ENCODE results near the gene LTBR. TPM values are rescaled to one million over a fixed set of nuclear protein-coding genes. Genes with fewer than 3 reads are reported as not detected.

LTBR gene
- total RNA-seq, 2 donors from 2014 or later = 0.56 to 0.61 TPM

DNA sequence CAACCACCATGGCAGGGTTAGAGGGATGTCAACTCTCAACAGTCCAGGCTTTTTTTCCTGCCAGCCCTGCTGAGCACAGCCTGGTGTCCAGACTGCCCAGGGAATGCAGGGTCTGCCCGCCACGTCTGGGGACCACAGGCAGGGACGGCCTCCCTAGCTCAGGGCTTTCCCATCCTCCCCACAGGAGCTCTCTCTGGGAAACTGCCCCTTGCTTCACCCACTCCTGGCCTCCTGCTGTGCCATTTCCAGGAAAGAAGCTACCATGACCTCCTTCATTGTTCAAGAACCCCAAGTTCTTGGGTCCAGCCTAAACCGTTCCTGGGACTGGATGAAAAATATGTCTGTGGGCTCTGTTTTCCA lies 13.4 kb upstream of the LTBR start:
- Mint-ChIP-seq H3K4me3 (no peak overlapping the region), H3K27ac (no peak overlapping the region), H3K9me3 (no peaks in the 10 kb centered on the region), H3K27me3 (no peaks in the 10 kb centered on the region), H3K36me3 (ENCODE audit: low read depth) (no peaks in the 10 kb centered on the region), H3K4me1 (peaks cover 24% of the 10 kb centered on the region)
- no peak for ATAC-seq (replicated peaks)

DNA sequence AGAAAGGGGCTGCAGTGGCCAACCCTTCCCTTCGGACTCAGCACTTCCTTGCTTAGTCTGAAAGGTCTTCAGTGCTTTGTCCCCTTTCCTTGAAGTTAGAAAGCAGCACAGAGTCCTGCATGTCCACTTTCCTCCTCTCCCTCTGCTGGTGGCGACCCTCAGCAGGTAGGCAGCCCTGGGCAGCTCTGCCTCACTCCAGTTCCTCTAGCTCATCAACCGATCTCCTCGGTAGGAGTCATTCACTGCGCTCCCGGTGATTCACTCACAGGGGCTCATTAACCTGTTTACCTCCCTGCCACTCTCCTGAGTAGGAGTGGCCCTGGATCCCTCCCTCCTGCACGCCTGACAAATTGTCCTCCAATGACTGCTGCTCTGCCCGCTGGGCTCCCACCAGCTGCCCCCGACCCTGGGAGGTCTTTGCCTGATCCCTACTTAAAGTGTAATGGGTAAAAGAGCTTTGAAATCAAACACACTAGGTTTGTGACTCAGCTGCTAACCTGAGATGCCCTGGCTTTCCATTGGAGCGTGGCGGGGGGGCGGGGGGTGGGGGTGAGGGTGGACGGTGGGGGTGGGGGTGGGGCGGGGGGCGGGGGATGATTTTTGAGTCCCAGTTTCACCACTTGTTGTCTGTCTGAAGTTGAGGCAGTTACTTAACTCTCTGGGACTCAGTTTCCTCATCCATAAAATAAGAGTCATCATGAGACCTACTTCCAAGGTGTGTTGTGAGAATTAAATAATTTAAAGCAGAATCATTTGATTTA lies 12.8 kb upstream of the LTBR start:
- H3K4me3 Mint-ChIP-seq = peak overlapping the region; percentile 20
- ATAC-seq (replicated peaks) = no peak
- no peaks in the 10 kb centered on the region for H3K9me3 Mint-ChIP-seq
- H3K27ac Mint-ChIP-seq = no peak overlapping the region
- H3K36me3 Mint-ChIP-seq (ENCODE audit: low read depth) = no peaks in the 10 kb centered on the region
- H3K4me1 Mint-ChIP-seq = peaks cover 24% of the 10 kb centered on the region
- H3K27me3 Mint-ChIP-seq = no peaks in the 10 kb centered on the region

DNA sequence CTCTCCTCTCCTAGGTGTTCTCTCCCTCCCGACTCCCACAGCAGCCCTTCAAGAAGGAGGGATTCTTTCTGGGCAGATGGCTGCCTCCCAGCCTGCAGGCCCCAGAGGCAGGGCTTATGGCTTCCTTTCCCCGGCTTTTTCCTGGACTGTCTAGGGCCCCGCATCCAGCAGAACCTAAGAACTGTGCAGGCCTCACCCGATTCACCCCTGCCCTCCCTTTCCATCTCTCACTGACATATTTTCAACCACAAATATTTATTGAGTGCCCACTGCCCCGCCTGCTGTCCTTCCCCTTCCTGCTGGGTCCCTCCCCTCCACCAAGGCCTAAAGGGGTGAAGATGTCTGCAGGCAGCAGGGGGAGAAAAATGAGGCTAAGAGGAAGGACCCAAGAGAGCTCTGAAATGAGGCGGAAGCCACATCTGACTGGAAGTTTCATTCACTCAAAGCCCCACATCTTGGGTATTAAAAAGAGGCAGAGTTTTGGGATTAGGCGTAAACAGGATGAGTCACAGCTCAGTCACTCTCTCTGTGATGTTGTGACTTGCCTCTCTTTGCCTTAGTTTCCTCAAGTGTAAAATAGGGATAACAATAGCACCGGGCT lies 11.5 kb upstream of the LTBR start:
- Mint-ChIP-seq H3K27me3 (no peaks in the 10 kb centered on the region), H3K36me3 (ENCODE audit: low read depth) (no peaks in the 10 kb centered on the region), H3K4me1 (peaks cover 25% of the 10 kb centered on the region), H3K4me3 (peak overlapping the region; percentile 62), H3K9me3 (no peaks in the 10 kb centered on the region), H3K27ac (peak overlapping the region; percentile 90)
- ATAC-seq (replicated peaks) = peak; percentile 91

DNA sequence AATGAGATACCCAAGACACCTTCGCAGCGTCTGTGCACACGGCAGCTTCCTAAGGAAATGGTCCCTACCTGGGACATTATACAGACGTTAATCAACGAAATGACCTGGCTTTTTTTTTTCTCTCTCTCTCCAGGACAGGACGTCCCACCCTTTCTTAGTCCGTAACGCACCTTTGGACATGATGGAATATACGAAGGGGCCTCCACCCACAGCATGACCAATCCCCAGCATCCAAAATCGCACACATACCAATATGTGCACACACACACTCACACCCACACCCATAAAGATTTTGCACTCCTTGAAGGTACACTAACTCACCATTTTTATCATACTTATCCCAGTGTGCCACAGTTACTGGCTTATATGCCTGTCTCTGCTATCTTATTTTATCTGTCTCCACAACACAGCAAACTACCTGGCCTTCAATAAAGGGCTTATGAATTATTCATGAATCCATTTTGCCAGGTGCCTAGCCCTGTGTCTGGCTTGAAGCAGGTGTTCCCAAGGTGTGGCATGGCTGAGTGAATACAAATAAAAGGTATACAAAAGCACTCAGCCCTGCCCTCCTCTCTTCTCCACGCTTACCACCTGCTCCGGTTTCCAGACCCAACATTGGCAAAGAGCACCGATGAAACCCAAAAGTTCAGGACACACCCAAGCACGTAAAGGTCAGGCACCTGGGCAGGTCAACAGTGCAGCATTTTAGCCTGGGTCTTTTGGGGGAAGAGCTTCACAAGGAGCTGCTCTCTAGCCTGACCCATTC lies 10.8 kb upstream of the LTBR start:
- Mint-ChIP-seq H3K27ac (peak overlapping the region; percentile 90), H3K4me1 (peaks cover 24% of the 10 kb centered on the region), H3K36me3 (ENCODE audit: low read depth) (no peaks in the 10 kb centered on the region), H3K9me3 (no peaks in the 10 kb centered on the region), H3K4me3 (peak overlapping the region; percentile 62), H3K27me3 (no peaks in the 10 kb centered on the region)
- no peak for ATAC-seq (replicated peaks)

DNA sequence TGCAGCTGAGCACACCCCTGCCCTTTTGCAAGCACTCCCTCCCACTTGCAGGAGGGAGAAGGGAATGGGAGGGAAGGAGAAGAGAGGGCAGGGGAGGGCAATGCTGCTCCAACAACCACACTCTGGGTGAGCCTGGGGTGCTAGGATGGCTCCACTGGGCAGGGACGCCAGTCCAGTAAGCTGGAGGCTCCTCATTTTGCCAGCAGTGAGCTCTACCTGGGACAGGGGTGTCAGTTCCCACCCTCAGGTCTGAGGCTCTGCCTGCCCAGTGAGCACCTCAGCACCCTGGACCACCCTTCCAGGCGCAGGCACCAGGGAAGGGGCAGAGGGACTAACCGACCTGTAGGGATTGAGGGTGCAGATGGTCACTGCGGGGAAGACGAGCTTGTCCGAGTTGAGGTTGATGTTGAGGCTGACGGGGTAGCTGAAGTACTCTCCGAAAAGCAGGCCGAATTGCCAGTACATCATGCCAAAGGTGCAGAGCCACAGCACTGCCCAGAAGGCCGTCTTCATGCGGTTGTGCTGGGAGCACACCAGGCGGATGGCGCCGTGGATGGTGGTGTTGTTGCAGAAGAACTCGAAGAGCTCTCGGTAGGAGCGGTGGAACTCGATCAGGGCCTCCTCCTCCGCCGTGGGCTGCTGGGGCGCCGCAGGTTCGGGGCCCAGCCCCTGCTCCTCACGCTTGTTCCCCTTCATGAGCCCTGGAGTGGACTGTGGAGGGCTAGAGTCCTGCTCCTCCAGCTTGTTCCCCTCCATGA lies 9.8 kb upstream of the LTBR start:
- peaks cover 20% of the 10 kb centered on the region for H3K4me1 Mint-ChIP-seq
- H3K4me3 Mint-ChIP-seq = no peak overlapping the region
- no peaks in the 10 kb centered on the region for H3K9me3 Mint-ChIP-seq
- no peaks in the 10 kb centered on the region for H3K36me3 Mint-ChIP-seq (ENCODE audit: low read depth)
- no peaks in the 10 kb centered on the region for H3K27me3 Mint-ChIP-seq
- no peak overlapping the region for H3K27ac Mint-ChIP-seq
- ATAC-seq (replicated peaks) = no peak

DNA sequence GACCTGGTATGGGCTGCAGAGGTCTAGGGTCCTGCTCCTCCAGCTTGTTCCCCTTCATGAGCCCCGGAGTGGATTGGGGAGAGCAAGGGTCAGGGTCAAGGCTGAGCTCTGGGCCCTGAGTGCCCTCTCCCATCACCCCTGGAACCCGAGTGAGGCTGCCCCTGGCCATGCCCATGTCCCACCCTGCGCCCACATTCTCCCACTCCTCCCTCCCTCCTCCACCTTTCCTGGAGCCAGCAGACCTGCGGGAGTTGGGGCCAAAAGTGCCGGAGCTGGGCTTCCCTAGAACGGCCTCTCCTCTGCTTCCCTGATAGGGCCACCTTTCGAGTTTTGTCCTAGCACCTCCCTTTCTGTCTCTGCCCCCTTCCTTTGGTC lies 9.2 kb upstream of the LTBR start:
- Mint-ChIP-seq H3K4me3 (no peak overlapping the region), H3K27ac (peak overlapping the region; percentile 87), H3K9me3 (no peaks in the 10 kb centered on the region), H3K4me1 (peaks cover 20% of the 10 kb centered on the region), H3K36me3 (ENCODE audit: low read depth) (no peaks in the 10 kb centered on the region), H3K27me3 (no peaks in the 10 kb centered on the region)
- ATAC-seq (replicated peaks) = no peak

DNA sequence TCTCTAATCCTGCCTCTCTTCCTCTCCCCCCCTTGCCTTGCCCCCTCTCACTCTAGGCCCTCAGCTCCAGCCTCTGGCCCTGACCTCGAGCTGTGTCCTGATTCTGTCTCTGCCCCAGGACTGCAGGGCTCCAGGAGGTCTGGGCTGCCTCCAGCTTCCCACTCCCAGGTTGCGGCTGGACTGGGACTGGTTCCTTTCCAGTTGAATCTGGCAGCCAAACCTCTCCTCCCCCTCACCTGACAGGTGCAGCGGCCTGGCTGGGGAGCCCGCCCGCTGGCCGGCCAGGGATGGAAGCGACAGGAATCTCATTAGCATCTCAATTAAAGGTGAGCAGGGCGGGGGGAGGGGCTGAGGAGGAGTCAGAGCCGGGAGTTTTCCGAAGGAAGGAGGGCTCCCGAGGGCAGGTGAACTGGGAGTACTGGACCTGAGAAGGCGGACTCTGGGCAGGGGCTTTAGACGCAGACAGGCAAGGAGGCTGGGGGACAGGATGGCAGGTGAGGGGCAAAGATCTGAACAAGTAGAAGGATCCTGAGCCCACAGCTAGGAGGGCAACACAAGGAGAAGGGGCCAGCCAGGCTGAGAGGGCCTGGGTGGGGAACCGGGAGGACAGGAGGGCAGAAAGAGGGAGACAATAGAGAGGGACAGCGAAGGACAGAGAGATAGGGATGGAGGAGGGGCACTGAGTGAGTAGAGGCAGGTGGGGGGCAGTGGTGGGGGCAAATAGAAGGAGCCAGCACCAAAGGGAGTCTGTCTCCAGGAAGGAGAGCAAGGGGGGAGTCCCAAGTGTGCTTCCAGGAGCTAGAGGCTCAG lies 8.5 kb upstream of the LTBR start, which contains the start of gene SCNN1A:
TSS of gene SCNN1A (minus strand) at position 295 of the 810 bp plus-strand sequence. CDS start 780 bp downstream, outside the sequence.
- no peaks in the 10 kb centered on the region for H3K9me3 Mint-ChIP-seq
- H3K27ac Mint-ChIP-seq = peak within 1 kb of the TSS; percentile 87
- H3K27me3 Mint-ChIP-seq = no peaks in the 10 kb centered on the region
- H3K36me3 Mint-ChIP-seq (ENCODE audit: low read depth) = no peaks in the 10 kb centered on the region
- no peak for ATAC-seq (replicated peaks)
- peak within 1 kb of the TSS; percentile 74 for H3K4me3 Mint-ChIP-seq
- peaks cover 20% of the 10 kb centered on the region for H3K4me1 Mint-ChIP-seq

DNA sequence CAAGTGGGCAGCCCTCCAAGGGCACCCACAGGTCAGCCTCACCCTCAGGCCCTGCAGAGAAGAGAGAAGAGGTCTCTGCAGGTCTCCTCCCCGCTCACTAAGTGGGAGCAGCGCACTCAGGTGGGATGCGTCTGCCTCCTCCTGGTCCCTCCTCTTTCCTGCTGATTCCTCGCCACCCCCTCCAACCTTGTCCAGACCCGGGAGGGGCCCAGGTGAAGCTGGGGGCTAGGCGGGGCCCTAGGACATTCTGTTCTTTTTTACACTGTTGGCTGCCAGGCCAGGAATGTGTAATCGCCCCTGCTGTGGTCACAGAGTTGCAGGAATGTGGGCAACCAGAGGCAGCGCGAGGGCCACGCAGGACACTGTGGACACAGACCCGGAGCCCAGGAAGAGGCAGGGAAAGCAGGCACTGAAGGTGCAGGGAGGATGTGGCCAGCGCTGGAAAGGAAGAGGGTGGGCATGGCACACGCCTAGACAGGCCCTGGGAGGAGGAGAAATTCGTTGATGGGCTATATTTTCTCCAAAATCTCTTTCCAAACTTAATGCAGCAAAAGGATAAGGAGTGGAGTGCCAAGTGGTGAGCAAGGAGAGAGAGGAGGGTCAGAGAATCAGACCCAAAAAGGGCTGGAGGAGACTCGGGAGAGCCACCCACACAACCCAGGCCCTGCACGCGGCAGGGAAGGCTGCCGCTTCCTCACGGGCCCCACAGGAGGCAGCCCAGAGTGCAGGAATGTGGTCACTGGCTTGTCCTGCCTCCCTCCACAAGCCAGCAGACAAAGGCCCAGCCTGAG lies 7.7 kb upstream of the LTBR start:
- Mint-ChIP-seq H3K27me3 (no peaks in the 10 kb centered on the region), H3K4me1 (peaks cover 20% of the 10 kb centered on the region), H3K4me3 (peak overlapping the region; percentile 74), H3K27ac (peak overlapping the region; percentile 87), H3K9me3 (no peaks in the 10 kb centered on the region), H3K36me3 (ENCODE audit: low read depth) (no peaks in the 10 kb centered on the region)
- peak; percentile 27 for ATAC-seq (replicated peaks)

DNA sequence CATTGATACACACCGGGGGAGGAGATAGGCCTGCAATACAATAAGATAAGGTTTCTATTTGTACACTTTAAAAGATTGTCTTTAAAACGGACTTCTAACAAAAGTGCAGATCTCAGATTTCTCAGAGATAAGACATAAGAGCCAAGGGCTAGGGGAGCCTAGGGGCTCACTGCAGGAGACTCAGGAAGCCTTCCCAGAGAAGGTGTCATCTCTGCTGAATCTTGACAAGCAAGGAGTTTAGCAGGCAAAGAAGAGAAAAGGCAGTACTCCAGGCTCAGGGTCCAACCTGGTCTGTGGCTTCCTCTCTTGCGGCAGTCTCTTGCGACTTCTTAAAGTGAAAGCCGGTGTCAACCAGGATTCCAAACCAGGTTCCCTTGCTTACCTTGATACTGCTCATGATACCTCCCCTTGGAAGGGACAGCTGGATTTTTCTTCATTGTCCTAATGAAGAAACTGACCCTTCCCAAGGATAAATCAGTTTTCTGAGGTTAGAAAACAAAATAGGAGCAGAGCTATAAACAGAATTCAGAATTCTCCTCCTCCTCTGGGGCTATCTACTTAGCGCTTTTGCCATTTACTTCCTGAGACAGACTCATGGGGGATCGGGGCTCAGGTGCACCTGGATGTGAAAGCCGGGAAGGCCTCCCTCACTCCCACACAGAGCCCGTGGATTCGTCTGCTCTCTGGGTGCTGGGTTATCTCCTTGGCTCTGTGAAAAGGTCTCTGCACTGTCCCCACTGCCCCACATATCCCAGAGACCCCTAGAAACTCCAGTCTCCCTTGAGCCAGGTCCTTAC lies 6.9 kb upstream of the LTBR start:
- Mint-ChIP-seq H3K27ac (peak overlapping the region; percentile 87), H3K27me3 (no peaks in the 10 kb centered on the region), H3K4me1 (peaks cover 20% of the 10 kb centered on the region), H3K9me3 (no peaks in the 10 kb centered on the region), H3K36me3 (ENCODE audit: low read depth) (no peaks in the 10 kb centered on the region), H3K4me3 (peak overlapping the region; percentile 74)
- ATAC-seq (replicated peaks) = no peak

DNA sequence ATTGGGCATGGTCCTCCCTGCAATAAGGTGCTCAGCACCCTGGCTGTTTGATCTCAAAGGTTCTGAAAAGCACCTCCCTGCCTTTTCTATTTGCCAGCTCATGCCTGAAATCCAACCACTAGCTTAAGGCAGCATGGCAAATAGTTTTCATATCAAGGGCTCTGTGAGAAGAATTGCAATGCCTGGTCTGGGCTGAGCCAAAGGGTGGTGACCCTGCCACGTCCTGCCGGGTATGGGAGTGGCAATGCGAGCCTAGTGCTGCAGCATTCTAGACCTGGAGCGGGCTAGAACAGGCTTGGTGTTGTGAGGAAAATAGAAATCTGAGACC lies 6.3 kb upstream of the LTBR start:
- Mint-ChIP-seq H3K9me3 (no peaks in the 10 kb centered on the region), H3K27ac (no peak overlapping the region), H3K4me3 (peak overlapping the region; percentile 74)

DNA sequence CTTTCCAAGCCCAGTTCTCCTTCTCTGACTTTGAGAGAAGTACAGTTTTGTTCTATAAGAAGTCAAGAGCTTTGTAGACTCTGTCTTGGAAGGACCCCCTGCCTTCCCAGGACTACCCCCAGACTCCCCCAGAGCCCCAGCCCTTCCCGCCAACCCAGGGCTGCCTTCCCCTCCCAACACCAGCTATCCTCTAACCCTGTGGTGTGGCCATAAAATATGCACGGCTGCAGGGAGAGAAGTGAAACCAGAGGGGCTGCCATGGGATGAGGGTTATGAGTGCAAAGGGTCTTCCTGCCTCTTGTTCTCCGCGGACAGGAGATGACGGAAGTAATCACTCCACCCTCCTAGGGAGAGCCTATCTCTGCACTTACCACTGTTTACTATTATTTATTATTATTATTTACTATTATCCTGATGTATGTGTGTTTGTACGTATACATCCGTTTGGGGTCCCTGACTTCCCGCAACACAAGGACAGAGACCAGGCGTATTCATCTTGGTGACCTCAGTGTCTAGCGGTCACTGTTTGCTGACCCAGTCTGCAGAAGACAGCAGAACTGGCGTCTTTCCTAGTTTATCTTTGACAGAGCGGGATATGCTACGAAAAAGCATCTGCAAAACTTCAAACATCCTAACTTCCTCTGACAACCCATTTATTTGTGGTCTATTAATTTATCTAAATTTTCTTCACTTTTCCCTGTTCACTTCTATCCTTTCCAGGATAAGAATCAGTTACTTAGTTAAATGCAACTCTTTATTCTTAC lies 5.1 kb upstream of the LTBR start:
- H3K4me1 Mint-ChIP-seq = peaks cover 7% of the 10 kb centered on the region
- ATAC-seq (replicated peaks) = no peak
- H3K27ac Mint-ChIP-seq = no peak overlapping the region
- no peak overlapping the region for H3K4me3 Mint-ChIP-seq
- no peaks in the 10 kb centered on the region for H3K9me3 Mint-ChIP-seq
- H3K36me3 Mint-ChIP-seq (ENCODE audit: low read depth) = no peaks in the 10 kb centered on the region
- H3K27me3 Mint-ChIP-seq = peaks cover 6% of the 10 kb centered on the region

More for the DNA sequence above, 6.3 kb upstream of the LTBR start:
- Mint-ChIP-seq H3K27me3 (peaks cover 1% of the 10 kb centered on the region), H3K4me1 (peaks cover 15% of the 10 kb centered on the region), H3K36me3 (ENCODE audit: low read depth) (no peaks in the 10 kb centered on the region)
- ATAC-seq (replicated peaks) = no peak
